Activated naive CD4-positive, alpha-beta T cell treated with anti-CD3 and anti-CD28 coated beads for 36 hours (primary cell): ENCODE results near the gene THSD7A. TPM values are rescaled to one million over a fixed set of nuclear protein-coding genes. Genes with fewer than 3 reads are reported as not detected.

ENCODE experiments used
- CTCF ChIA-PET: fragments of 350-600 bp; sonication (Branson Sonifier 250); formaldehyde crosslinking; loops from one replicate; lab custom pipeline; 2021; ENCODE audit warnings: antibody characterized with exemption; lab: Charles Lee
- DNase-seq: peaks from one replicate; pipeline ENCODE4 v3.0.0-alpha.2; 2020
- H3K27ac Mint-ChIP-seq: one replicate; pipeline ENCODE4 v1.8.0; 2021; ENCODE audit warnings: mild to moderate bottlenecking, mixed read lengths
- H3K27me3 Mint-ChIP-seq: one replicate; pipeline ENCODE4 v1.8.0; 2021; ENCODE audit warnings: low read depth, mixed read lengths
- H3K36me3 Mint-ChIP-seq: one replicate; pipeline ENCODE4 v1.8.0; 2021; ENCODE audit warnings: low read depth, mixed read lengths
- H3K4me1 Mint-ChIP-seq: one replicate; pipeline ENCODE4 v1.8.0; 2021; ENCODE audit warnings: low read depth, mixed read lengths
- H3K4me3 Mint-ChIP-seq: one replicate; pipeline ENCODE4 v1.8.0; 2021; ENCODE audit warnings: mild to moderate bottlenecking, moderate library complexity, mixed read lengths
- H3K9me3 Mint-ChIP-seq: one replicate; pipeline ENCODE4 v1.8.0; 2021; ENCODE audit warnings: mixed read lengths
- intact Hi-C: fragments of 100-400 bp; cut with micrococcal nuclease; formaldehyde crosslinking; loops from one replicate; pipeline ENCODE4 v1.15.1; 2023
- total RNA-seq, 2 experiments: library from RNA; stranded (reverse); gene quantifications; one replicate each; pipeline ENCODE4 v1.2.3, GENCODE V29; 2021

Gene THSD7A
- total RNA-seq, 2 experiments from 2014 or later, result not detected

- no peak for DNase-seq
- Mint-ChIP-seq H3K9me3 (peaks cover 8% of the 10 kb centered on the region), H3K4me3 (no peak overlapping the region), H3K4me1 (no peaks in the 10 kb centered on the region), H3K27ac (no peak overlapping the region), H3K27me3 (no peaks in the 10 kb centered on the region), H3K36me3 (no peaks in the 10 kb centered on the region)
- CTCF ChIA-PET, result no interaction called here
- intact Hi-C loops, result no loop called here
Measured at GRCh38 chr7:11415101-11415500, 416.9 kb downstream of the THSD7A start.

- Mint-ChIP-seq H3K4me3 (no peak overlapping the region), H3K27me3 (no peaks in the 10 kb centered on the region), H3K27ac (no peak overlapping the region), H3K4me1 (no peaks in the 10 kb centered on the region), H3K9me3 (peaks cover 8% of the 10 kb centered on the region), H3K36me3 (no peaks in the 10 kb centered on the region)
- no peak for DNase-seq
- intact Hi-C loops, result no loop called here
- CTCF ChIA-PET, result interaction anchor here (1.4 kb wide), 1 partner anchor 70 kb away, joined by 3 read pairs; no protein-coding TSS in a partner anchor
Measured at GRCh38 chr7:11413901-11414300, 418.1 kb downstream of the THSD7A start.

GRCh38 chr7:11412036-11412435 is 420.0 kb downstream of the THSD7A start:
- DNase-seq, result no peak
- Mint-ChIP-seq H3K4me1 (no peaks in the 10 kb centered on the region), H3K9me3 (peaks cover 8% of the 10 kb centered on the region), H3K27ac (no peak overlapping the region), H3K36me3 (no peaks in the 10 kb centered on the region), H3K27me3 (no peaks in the 10 kb centered on the region), H3K4me3 (no peak overlapping the region)
- CTCF ChIA-PET, result interaction anchor here (0.6 kb wide), 1 partner anchor 120 kb away, joined by 5 read pairs; no protein-coding TSS in a partner anchor
- intact Hi-C loops, result no loop called here

- intact Hi-C loops, result no loop called here
- DNase-seq, result no peak
- no peak overlapping the region for H3K4me3 Mint-ChIP-seq
- H3K36me3 Mint-ChIP-seq, result no peaks in the 10 kb centered on the region
- no peaks in the 10 kb centered on the region for H3K27me3 Mint-ChIP-seq
- H3K4me1 Mint-ChIP-seq, result no peaks in the 10 kb centered on the region
- H3K27ac Mint-ChIP-seq, result no peak overlapping the region
- CTCF ChIA-PET, result no interaction called here
- peaks cover 8% of the 10 kb centered on the region for H3K9me3 Mint-ChIP-seq
Measured at GRCh38 chr7:11410656-11411644, 421.0 kb downstream of the THSD7A start.

GRCh38 chr7:11404355-11404754 is 427.6 kb downstream of the THSD7A start:
- Mint-ChIP-seq H3K27me3 (no peaks in the 10 kb centered on the region), H3K4me1 (no peaks in the 10 kb centered on the region), H3K4me3 (no peak overlapping the region), H3K9me3 (no peaks in the 10 kb centered on the region), H3K36me3 (no peaks in the 10 kb centered on the region), H3K27ac (no peak overlapping the region)
- CTCF ChIA-PET, result no interaction called here
- intact Hi-C loops, result no loop called here
- DNase-seq, result no peak

- Mint-ChIP-seq H3K36me3 (no peaks in the 10 kb centered on the region), H3K4me1 (no peaks in the 10 kb centered on the region), H3K27me3 (no peaks in the 10 kb centered on the region), H3K4me3 (no peak overlapping the region), H3K27ac (no peak overlapping the region), H3K9me3 (no peaks in the 10 kb centered on the region)
- intact Hi-C loops, result no loop called here
- DNase-seq, result no peak
- CTCF ChIA-PET, result no interaction called here
Measured at GRCh38 chr7:11403781-11404180, 428.2 kb downstream of the THSD7A start.

GRCh38 chr7:11394438-11394837 is 437.6 kb downstream of the THSD7A start:
- DNase-seq, result no peak
- CTCF ChIA-PET, result no interaction called here
- H3K36me3 Mint-ChIP-seq, result no peaks in the 10 kb centered on the region
- H3K27me3 Mint-ChIP-seq, result no peaks in the 10 kb centered on the region
- H3K4me1 Mint-ChIP-seq, result no peaks in the 10 kb centered on the region
- no peak overlapping the region for H3K4me3 Mint-ChIP-seq
- intact Hi-C loops, result no loop called here
- peaks cover 8% of the 10 kb centered on the region for H3K9me3 Mint-ChIP-seq
- no peak overlapping the region for H3K27ac Mint-ChIP-seq

- H3K9me3 Mint-ChIP-seq, result no peaks in the 10 kb centered on the region
- no peak overlapping the region for H3K4me3 Mint-ChIP-seq
- no peaks in the 10 kb centered on the region for H3K27me3 Mint-ChIP-seq
- no peaks in the 10 kb centered on the region for H3K36me3 Mint-ChIP-seq
- no peaks in the 10 kb centered on the region for H3K4me1 Mint-ChIP-seq
- no peak overlapping the region for H3K27ac Mint-ChIP-seq
- no peak for DNase-seq
- CTCF ChIA-PET, result interaction anchor here (1.8 kb wide), 1 partner anchor 27 kb away, joined by 3 read pairs; no protein-coding TSS in a partner anchor
- intact Hi-C loops, result no loop called here
Measured at GRCh38 chr7:11379641-11380040, 452.4 kb downstream of the THSD7A start.

GRCh38 chr7:11376529-11376928 is 455.5 kb downstream of the THSD7A start:
- DNase-seq, result no peak

GRCh38 chr7:11374629-11375028 is 457.4 kb downstream of the THSD7A start:
- H3K4me3 Mint-ChIP-seq, result no peak overlapping the region
- intact Hi-C loops, result no loop called here
- H3K4me1 Mint-ChIP-seq, result no peaks in the 10 kb centered on the region
- DNase-seq, result no peak
- no peaks in the 10 kb centered on the region for H3K9me3 Mint-ChIP-seq
- no peaks in the 10 kb centered on the region for H3K36me3 Mint-ChIP-seq
- CTCF ChIA-PET, result no interaction called here
- no peaks in the 10 kb centered on the region for H3K27me3 Mint-ChIP-seq
- no peak overlapping the region for H3K27ac Mint-ChIP-seq

More at GRCh38 chr7:11376529-11376928, 455.5 kb downstream of the THSD7A start:
- intact Hi-C loops, result no loop called here
- no peaks in the 10 kb centered on the region for H3K4me1 Mint-ChIP-seq
- H3K27ac Mint-ChIP-seq, result no peak overlapping the region
- H3K36me3 Mint-ChIP-seq, result no peaks in the 10 kb centered on the region
- CTCF ChIA-PET, result no interaction called here
- no peaks in the 10 kb centered on the region for H3K27me3 Mint-ChIP-seq
- no peaks in the 10 kb centered on the region for H3K9me3 Mint-ChIP-seq
- no peak overlapping the region for H3K4me3 Mint-ChIP-seq

GRCh38 chr7:11373546-11374142 is 458.4 kb downstream of the THSD7A start:
- CTCF ChIA-PET, result interaction anchor here (0.6 kb wide), 1 partner anchor 1380 kb away, joined by 4 read pairs; no protein-coding TSS in a partner anchor
- Mint-ChIP-seq H3K27ac (no peak overlapping the region), H3K27me3 (no peaks in the 10 kb centered on the region), H3K4me3 (no peak overlapping the region), H3K4me1 (no peaks in the 10 kb centered on the region), H3K36me3 (no peaks in the 10 kb centered on the region), H3K9me3 (no peaks in the 10 kb centered on the region)
- intact Hi-C loops, result loop anchor here (2.0 kb wide), 1 partner anchor 949 kb away; no protein-coding TSS in a partner anchor
- no peak for DNase-seq

- Mint-ChIP-seq H3K36me3 (no peaks in the 10 kb centered on the region), H3K4me3 (no peak overlapping the region), H3K4me1 (no peaks in the 10 kb centered on the region), H3K9me3 (no peaks in the 10 kb centered on the region), H3K27me3 (peaks cover 2% of the 10 kb centered on the region), H3K27ac (no peak overlapping the region)
- no peak for DNase-seq
- intact Hi-C loops, result no loop called here
- CTCF ChIA-PET, result no interaction called here
Measured at GRCh38 chr7:11369696-11370095, 462.3 kb downstream of the THSD7A start.
